ENCODE data around the gene CES3.
"Not testable (repeated sequence)": the region's sequence is repeated elsewhere in the genome, so short reads cannot be mapped to it uniquely, and the experiment has no call there.

Gene CES3

GRCh38 chr16:66926961-66927436 is 34.1 kb upstream of the CES3 start:
- peak; percentile 67 for DNase-seq

GRCh38 chr16:66927918-66928649 is 33.0 kb upstream of the CES3 start:
- DNase-seq = no peak

GRCh38 chr16:66928702-66929388 is 32.2 kb upstream of the CES3 start:
- peak; percentile 58 for DNase-seq

- DNase-seq = peak; percentile 51
Measured at GRCh38 chr16:66930189-66930588, 30.9 kb upstream of the CES3 start.

GRCh38 chr16:66931665-66932064 is 29.4 kb upstream of the CES3 start:
- no peak for DNase-seq

GRCh38 chr16:66932076-66932475 is 29.0 kb upstream of the CES3 start:
- no peak for DNase-seq

GRCh38 chr16:66933776-66934137 is 27.3 kb upstream of the CES3 start:
- DNase-seq = no peak

GRCh38 chr16:66934138-66934838 is 26.8 kb upstream of the CES3 start, which contains the start of gene CIAO2B:
Gene CIAO2B, minus strand, starts transcription at chr16:66934402. Its CDS starts 38 bp downstream, at chr16:66934364.
- DNase-seq = peak; percentile 83

- not testable (repeated sequence) for DNase-seq
Measured at GRCh38 chr16:66934839-66935313, 26.2 kb upstream of the CES3 start.

- no peak for DNase-seq
Measured at GRCh38 chr16:66935314-66936011, 25.6 kb upstream of the CES3 start, which contains the start of gene CES2. Gene CES2, plus strand, starts transcription at chr16:66935516. Its CDS starts 120 bp downstream, at chr16:66935636.

- no peak for DNase-seq
Measured at GRCh38 chr16:66936462-66936861, 24.6 kb upstream of the CES3 start.

- no peak for DNase-seq
Measured at GRCh38 chr16:66936889-66937554, 24.0 kb upstream of the CES3 start.

- no peak for DNase-seq
Measured at GRCh38 chr16:66937725-66938337, 23.2 kb upstream of the CES3 start.

- DNase-seq = no peak
Measured at GRCh38 chr16:66939366-66939765, 21.7 kb upstream of the CES3 start.

- DNase-seq = no peak
Measured at GRCh38 chr16:66940236-66940635, 20.8 kb upstream of the CES3 start.

GRCh38 chr16:66942981-66943380 is 18.1 kb upstream of the CES3 start:
- no peak for DNase-seq

GRCh38 chr16:66943426-66944053 is 17.5 kb upstream of the CES3 start:
- DNase-seq = no peak

GRCh38 chr16:66944054-66944441 is 17.0 kb upstream of the CES3 start:
- DNase-seq = no peak

- not testable (repeated sequence) for DNase-seq
Measured at GRCh38 chr16:66944971-66945370, 16.1 kb upstream of the CES3 start.

GRCh38 chr16:66945939-66946338 is 15.1 kb upstream of the CES3 start:
- no peak for DNase-seq

GRCh38 chr16:66946541-66946940 is 14.5 kb upstream of the CES3 start:
- DNase-seq = no peak

Measured in HCEC 1CT (cell line).